ENCODE measurements around the gene PHKA2.
A peak's percentile ranks its signal among the peaks of the same experiment; 100 is the strongest.
"Not testable (repeated sequence)": the region's sequence is repeated elsewhere in the genome, so short reads cannot be mapped to it uniquely, and the experiment has no call there.

The PHKA2 gene, protein sequence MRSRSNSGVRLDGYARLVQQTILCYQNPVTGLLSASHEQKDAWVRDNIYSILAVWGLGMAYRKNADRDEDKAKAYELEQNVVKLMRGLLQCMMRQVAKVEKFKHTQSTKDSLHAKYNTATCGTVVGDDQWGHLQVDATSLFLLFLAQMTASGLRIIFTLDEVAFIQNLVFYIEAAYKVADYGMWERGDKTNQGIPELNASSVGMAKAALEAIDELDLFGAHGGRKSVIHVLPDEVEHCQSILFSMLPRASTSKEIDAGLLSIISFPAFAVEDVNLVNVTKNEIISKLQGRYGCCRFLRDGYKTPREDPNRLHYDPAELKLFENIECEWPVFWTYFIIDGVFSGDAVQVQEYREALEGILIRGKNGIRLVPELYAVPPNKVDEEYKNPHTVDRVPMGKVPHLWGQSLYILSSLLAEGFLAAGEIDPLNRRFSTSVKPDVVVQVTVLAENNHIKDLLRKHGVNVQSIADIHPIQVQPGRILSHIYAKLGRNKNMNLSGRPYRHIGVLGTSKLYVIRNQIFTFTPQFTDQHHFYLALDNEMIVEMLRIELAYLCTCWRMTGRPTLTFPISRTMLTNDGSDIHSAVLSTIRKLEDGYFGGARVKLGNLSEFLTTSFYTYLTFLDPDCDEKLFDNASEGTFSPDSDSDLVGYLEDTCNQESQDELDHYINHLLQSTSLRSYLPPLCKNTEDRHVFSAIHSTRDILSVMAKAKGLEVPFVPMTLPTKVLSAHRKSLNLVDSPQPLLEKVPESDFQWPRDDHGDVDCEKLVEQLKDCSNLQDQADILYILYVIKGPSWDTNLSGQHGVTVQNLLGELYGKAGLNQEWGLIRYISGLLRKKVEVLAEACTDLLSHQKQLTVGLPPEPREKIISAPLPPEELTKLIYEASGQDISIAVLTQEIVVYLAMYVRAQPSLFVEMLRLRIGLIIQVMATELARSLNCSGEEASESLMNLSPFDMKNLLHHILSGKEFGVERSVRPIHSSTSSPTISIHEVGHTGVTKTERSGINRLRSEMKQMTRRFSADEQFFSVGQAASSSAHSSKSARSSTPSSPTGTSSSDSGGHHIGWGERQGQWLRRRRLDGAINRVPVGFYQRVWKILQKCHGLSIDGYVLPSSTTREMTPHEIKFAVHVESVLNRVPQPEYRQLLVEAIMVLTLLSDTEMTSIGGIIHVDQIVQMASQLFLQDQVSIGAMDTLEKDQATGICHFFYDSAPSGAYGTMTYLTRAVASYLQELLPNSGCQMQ

GRCh38 chrX:18983666-18984380 is at the start of gene PHKA2:
TSS of gene PHKA2 (minus strand) at chrX:18984114. CDS start at chrX:18983932, 182 bp downstream.
- H3K4me1 ChIP-seq (ENCODE audit: insufficient read depth, low read length): 0 out of 2 replicates have a peak, but pooled peaks cover 3% of the 10 kb centered on the region
- no peaks in the 10 kb centered on the region for H3K9me3 ChIP-seq (ENCODE audit: control insufficient read depth, insufficient read depth, low read length)
- peak within 1 kb of the TSS; percentile 67 for H3K9ac ChIP-seq (ENCODE audit: low read depth, low read length)
- H3K36me3 ChIP-seq (ENCODE audit: insufficient read depth, low read length): no peaks in the 10 kb centered on the region; the same call in 1 of the 2 replicates

DNA sequence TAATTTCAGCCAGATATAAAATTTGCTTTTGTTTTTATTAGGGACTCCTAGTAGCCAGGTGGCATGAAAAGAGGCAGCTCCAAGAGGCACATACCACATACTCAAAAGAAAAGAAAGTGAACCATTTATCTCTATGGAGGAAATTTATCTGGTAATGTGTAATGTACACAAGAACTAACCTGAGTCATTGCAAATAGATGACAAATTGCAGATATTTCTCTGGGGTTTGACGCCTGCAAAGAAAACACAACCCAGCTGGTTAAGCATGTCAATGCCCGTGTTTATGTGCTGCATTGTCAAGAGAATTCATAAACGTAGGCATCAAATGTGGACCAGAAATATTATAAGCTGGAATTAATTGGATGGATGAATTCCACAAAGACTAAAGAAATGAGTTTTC is 46.9 kb upstream of the PHKA2 start:
- no peak overlapping the region for H3K9ac ChIP-seq (ENCODE audit: low read depth, low read length)
- H3K36me3 ChIP-seq (ENCODE audit: insufficient read depth, low read length): no peaks in the 10 kb centered on the region
- no peaks in the 10 kb centered on the region for H3K4me1 ChIP-seq (ENCODE audit: insufficient read depth, low read length)
- H3K9me3 ChIP-seq (ENCODE audit: control insufficient read depth, insufficient read depth, low read length): no peaks in the 10 kb centered on the region

DNA sequence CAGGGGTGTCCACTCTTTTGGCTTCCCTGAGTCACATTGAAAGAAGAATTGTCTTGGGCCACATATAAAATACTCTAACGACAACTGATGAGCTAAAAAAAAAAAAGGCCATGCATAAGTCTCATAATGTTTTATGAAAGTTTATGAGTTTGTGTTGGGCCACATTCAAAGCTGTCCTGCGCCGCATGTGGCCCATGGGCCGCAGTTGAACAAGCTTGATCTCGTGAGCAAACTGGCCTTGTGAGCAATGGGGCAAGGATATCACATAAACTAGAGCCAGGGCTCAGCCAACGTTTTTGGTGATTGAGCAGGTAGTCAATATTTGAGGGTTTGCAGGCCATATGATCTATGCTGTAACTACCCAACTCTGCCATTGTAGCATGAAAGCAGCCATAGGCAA is 44.6 kb upstream of the PHKA2 start:
- no peak overlapping the region for H3K9ac ChIP-seq (ENCODE audit: low read depth, low read length)
- no peaks in the 10 kb centered on the region for H3K9me3 ChIP-seq (ENCODE audit: control insufficient read depth, insufficient read depth, low read length)
- H3K36me3 ChIP-seq (ENCODE audit: insufficient read depth, low read length): no peaks in the 10 kb centered on the region
- no peaks in the 10 kb centered on the region for H3K4me1 ChIP-seq (ENCODE audit: insufficient read depth, low read length)

DNA sequence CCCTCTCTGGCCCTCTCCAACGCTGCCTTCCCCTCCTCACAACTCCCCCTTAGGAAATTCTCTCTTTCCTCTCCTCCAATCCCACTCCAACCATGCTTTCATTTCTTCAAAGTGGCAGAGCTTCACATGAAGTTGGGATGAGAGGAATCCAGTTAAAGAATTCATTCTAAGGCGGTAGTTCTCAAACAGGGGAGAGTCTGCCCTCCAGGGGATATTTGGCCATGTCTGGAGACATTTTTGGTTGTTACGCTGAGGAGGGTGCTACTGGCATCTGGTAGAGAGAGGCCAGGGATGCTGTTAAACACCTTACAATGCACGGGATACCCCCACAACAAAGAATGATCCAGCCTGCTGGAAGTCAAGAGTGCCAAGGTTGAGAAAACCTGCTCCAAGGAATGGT is 40.5 kb upstream of the PHKA2 start:
- no peak overlapping the region for H3K9ac ChIP-seq (ENCODE audit: low read depth, low read length)
- H3K4me1 ChIP-seq (ENCODE audit: insufficient read depth, low read length): no peaks in the 10 kb centered on the region
- no peaks in the 10 kb centered on the region for H3K9me3 ChIP-seq (ENCODE audit: control insufficient read depth, insufficient read depth, low read length)
- H3K36me3 ChIP-seq (ENCODE audit: insufficient read depth, low read length): no peaks in the 10 kb centered on the region

GRCh38 chrX:19019996-19020395 is 36.1 kb upstream of the PHKA2 start:
- Histone ChIP-seq H3K9me3 (ENCODE audit: control insufficient read depth, insufficient read depth, low read length) (no peaks in the 10 kb centered on the region), H3K36me3 (ENCODE audit: insufficient read depth, low read length) (no peaks in the 10 kb centered on the region), H3K4me1 (ENCODE audit: insufficient read depth, low read length) (no peaks in the 10 kb centered on the region), H3K9ac (ENCODE audit: low read depth, low read length) (no peak overlapping the region)

- Histone ChIP-seq H3K4me1 (ENCODE audit: insufficient read depth, low read length) (no peaks in the 10 kb centered on the region), H3K36me3 (ENCODE audit: insufficient read depth, low read length) (no peaks in the 10 kb centered on the region), H3K9ac (ENCODE audit: low read depth, low read length) (no peak overlapping the region), H3K9me3 (ENCODE audit: control insufficient read depth, insufficient read depth, low read length) (no peaks in the 10 kb centered on the region)
Measured at GRCh38 chrX:19017271-19017670, 33.4 kb upstream of the PHKA2 start.

DNA sequence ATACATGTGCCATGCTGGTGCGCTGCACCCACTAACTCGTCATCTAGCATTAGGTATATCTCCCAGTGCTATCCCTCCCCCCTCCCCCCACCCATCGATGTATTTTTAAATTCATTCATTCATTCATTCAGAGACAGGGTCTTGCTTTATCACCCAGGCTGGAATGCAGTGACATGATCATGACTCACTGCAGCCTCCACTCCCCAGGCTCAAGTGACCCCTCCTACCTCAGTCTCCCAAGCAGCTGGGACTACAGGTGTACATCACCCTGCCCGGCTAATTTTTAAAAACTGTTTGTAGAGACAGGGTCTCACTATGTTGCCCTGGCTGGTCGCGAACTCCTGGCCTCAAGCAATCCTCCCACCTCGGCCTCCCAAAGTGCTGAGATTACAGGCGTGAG is 32.7 kb upstream of the PHKA2 start:
- H3K9ac ChIP-seq (ENCODE audit: low read depth, low read length); H3K4me1 ChIP-seq (ENCODE audit: insufficient read depth, low read length); H3K9me3 ChIP-seq (ENCODE audit: control insufficient read depth, insufficient read depth, low read length); H3K36me3 ChIP-seq (ENCODE audit: insufficient read depth, low read length): not testable (repeated sequence)

DNA sequence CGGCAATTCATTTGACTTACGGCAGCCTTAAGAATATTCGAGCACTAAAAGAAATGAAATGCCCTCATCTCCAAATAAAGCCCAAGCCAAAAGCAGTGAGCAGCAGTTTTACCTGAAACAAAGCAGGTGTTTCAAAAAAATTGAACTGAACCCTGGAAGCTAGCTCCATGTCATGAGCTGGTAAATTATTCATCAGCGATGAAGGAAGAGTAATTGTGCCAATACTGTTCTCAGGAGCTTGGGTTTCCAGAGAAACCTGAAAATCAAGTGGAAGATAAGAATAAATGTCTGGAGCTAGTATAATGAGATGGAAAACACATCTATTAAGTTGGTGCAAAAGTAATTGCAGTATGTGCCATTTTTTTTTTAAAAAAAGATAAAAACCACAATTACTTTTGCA is 24.0 kb upstream of the PHKA2 start:
- Histone ChIP-seq H3K36me3 (ENCODE audit: insufficient read depth, low read length) (no peaks in the 10 kb centered on the region), H3K9ac (ENCODE audit: low read depth, low read length) (no peak overlapping the region)

GRCh38 chrX:19007011-19007410 is 23.1 kb upstream of the PHKA2 start:
- no peaks in the 10 kb centered on the region for H3K4me1 ChIP-seq (ENCODE audit: insufficient read depth, low read length)
- H3K36me3 ChIP-seq (ENCODE audit: insufficient read depth, low read length): no peaks in the 10 kb centered on the region
- H3K9me3 ChIP-seq (ENCODE audit: control insufficient read depth, insufficient read depth, low read length): no peaks in the 10 kb centered on the region
- H3K9ac ChIP-seq (ENCODE audit: low read depth, low read length): no peak overlapping the region

More for the DNA sequence above, 24.0 kb upstream of the PHKA2 start:
- no peaks in the 10 kb centered on the region for H3K9me3 ChIP-seq (ENCODE audit: control insufficient read depth, insufficient read depth, low read length)
- H3K4me1 ChIP-seq (ENCODE audit: insufficient read depth, low read length): no peaks in the 10 kb centered on the region

- H3K4me1 ChIP-seq (ENCODE audit: insufficient read depth, low read length): no peaks in the 10 kb centered on the region
- no peak overlapping the region for H3K9ac ChIP-seq (ENCODE audit: low read depth, low read length)
- no peaks in the 10 kb centered on the region for H3K9me3 ChIP-seq (ENCODE audit: control insufficient read depth, insufficient read depth, low read length)
- no peaks in the 10 kb centered on the region for H3K36me3 ChIP-seq (ENCODE audit: insufficient read depth, low read length)
Measured at GRCh38 chrX:19005909-19006308, 22.0 kb upstream of the PHKA2 start.

DNA sequence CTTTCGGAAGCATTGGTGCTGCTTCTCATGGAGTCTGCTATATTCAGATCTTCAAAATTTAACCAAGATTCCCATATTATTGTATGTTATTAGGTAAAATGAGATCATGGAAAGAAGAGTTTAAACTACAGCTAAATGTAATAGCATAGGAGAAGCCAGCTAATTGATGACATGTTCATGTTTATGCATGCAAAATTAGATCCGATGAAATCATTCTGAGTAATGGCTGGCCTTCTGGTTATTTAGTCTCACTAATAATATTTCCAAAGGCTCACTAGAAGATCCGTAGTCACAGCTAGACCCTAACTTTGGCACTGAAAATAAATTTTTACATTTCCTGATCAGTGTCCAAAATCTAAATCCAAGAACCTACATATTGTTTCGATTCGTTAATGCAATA is 19.8 kb upstream of the PHKA2 start:
- Histone ChIP-seq H3K4me1 (ENCODE audit: insufficient read depth, low read length) (0 out of 2 replicates have a peak, but pooled peaks cover 4% of the 10 kb centered on the region), H3K9ac (ENCODE audit: low read depth, low read length) (no peak overlapping the region), H3K36me3 (ENCODE audit: insufficient read depth, low read length) (no peaks in the 10 kb centered on the region), H3K9me3 (ENCODE audit: control insufficient read depth, insufficient read depth, low read length) (no peaks in the 10 kb centered on the region)

GRCh38 chrX:18998653-18999052 is 14.7 kb upstream of the PHKA2 start:
- Histone ChIP-seq H3K4me1 (ENCODE audit: insufficient read depth, low read length) (peaks cover 16% of the 10 kb centered on the region), H3K36me3 (ENCODE audit: insufficient read depth, low read length) (no peaks in the 10 kb centered on the region), H3K9me3 (ENCODE audit: control insufficient read depth, insufficient read depth, low read length) (no peaks in the 10 kb centered on the region), H3K9ac (ENCODE audit: low read depth, low read length) (no peak overlapping the region)

GRCh38 chrX:18997916-18998315 is 14.0 kb upstream of the PHKA2 start:
- H3K4me1 ChIP-seq (ENCODE audit: insufficient read depth, low read length): peaks cover 16% of the 10 kb centered on the region
- H3K9ac ChIP-seq (ENCODE audit: low read depth, low read length): no peak overlapping the region
- H3K9me3 ChIP-seq (ENCODE audit: control insufficient read depth, insufficient read depth, low read length): no peaks in the 10 kb centered on the region
- H3K36me3 ChIP-seq (ENCODE audit: insufficient read depth, low read length): no peaks in the 10 kb centered on the region

- H3K9ac ChIP-seq (ENCODE audit: low read depth, low read length): no peak overlapping the region
- no peaks in the 10 kb centered on the region for H3K9me3 ChIP-seq (ENCODE audit: control insufficient read depth, insufficient read depth, low read length)
- no peaks in the 10 kb centered on the region for H3K36me3 ChIP-seq (ENCODE audit: insufficient read depth, low read length)
- peaks cover 16% of the 10 kb centered on the region for H3K4me1 ChIP-seq (ENCODE audit: insufficient read depth, low read length)
Measured at GRCh38 chrX:18996536-18996935, 12.6 kb upstream of the PHKA2 start.
